SK-N-MC (cell line): ENCODE measurements around the gene CRAMP1.

Experiments
- EZH2 ChIP-seq: fragments of 200-600 bp; sonication (generic); IDR thresholded peaks from one replicate; pipeline ENCODE4 v1.6.1; 2017; ENCODE audit warnings: antibody characterized with exemption
- FOXP2 ChIP-seq: optimal IDR thresholded peaks from 2 replicates; pipeline ENCODE3; 2011; ENCODE audit warnings: mild to moderate bottlenecking, moderate library complexity; ENCODE audit not compliant: insufficient read depth; ENCODE audit errors: extremely low read length, control extremely low read depth
- POLR2AphosphoS5 ChIP-seq: IDR thresholded peaks from 2 replicates; pipeline ENCODE4 v1.6.1; 2012; ENCODE audit warnings: mild to moderate bottlenecking, low read depth, low read length, borderline replicate concordance

DNA sequence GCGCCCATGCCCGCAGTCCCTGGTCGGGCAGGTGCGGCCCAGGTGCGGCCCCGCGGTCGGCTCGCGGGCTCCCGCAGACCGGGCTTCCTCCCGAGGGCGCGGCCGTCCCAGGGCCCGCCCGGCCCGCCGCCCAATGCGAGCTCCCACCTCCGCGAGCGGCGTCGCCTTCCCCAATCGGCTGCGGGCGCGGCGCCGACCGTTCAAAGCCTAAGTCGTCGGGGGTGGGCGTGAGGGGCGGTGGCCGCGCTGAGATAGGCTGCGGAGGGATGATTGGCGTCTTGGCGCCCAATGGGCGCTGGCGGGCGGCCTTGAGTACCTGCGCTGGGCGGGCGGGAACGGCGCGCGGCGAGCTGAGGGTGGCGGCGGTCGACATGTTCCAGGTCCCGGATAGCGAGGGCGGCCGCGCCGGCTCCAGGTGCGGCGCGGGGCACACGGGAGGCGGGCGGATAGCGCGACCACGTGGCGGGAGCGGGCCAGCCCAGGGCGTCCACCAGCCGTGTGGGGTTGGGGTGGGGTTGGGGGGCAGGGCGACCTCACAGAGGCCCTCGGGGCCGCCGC is 65.9 kb downstream of the CRAMP1 start, which contains the start of gene JPT2:
- TF ChIP-seq EZH2 (no peak), POLR2AphosphoS5 (peak; percentile 83; the same call in 1 of the 2 replicates), FOXP2 (peak; percentile 30)
